ENCODE data around the gene EVA1A.

GRCh38 chr2:75557474-75558133, 3.1 kb downstream of the EVA1A start:
- TF ChIP-seq CTCF (IDR thresholded peaks at IDR 0.05) (no peak), POLR2AphosphoS5 (IDR thresholded peaks at IDR 0.05) (no peak)

Data from transverse colon (tissue), 4 donors.